CD4-positive, alpha-beta T cell treated with Interleukin-12 subunit alpha and Interleukin-12 subunit beta, for 1 hour (primary cell): ENCODE measurements around the gene HPD.
"Not testable (repeated sequence)": the region's sequence is repeated elsewhere in the genome, so short reads cannot be mapped to it uniquely, and the experiment has no call there.

Experiments used
- DNase-seq: peaks from one replicate; pipeline ENCODE4 v3.0.0-alpha.2; 2020

Gene HPD

DNA sequence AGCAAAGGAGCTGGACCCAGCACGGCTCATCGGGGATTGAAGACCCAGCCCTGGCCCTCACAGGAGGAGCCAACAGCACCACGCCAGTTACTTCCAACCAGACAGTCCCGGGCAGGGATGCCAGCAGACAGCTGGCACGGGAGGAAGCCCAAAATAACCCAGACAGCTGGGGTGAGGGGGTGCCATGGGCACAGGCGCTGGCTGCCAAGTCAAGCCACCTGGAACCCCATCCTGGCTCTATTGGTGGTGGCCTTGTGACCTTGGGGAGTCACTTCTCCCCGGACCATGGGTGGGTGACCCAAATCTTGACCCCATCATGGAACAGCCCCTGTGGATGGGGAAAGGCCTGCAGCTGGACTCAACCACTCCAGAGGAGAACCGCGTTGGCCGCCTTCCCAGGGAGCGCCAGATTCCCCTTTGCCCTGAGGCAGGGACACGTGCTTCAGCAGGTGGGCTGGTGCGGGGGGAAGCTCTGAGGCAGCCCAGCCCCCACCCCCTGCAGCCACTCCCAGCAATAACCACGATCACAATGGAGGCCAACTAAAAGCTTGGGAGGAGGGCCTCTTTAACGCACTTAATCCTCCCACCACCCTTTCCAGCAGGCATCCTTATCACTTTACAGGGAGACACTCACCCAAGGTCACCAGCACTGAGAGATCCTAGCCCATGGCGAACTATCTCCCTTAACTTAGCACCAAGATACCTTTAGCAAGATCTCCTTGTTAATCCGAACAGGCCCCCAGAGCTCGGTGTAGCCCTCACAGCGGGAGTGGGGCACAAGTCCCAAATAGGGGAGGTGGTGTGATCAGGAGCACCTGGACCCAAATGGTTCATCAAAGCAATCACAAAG is 60.5 kb downstream of the HPD start:
- no peak for DNase-seq

DNA sequence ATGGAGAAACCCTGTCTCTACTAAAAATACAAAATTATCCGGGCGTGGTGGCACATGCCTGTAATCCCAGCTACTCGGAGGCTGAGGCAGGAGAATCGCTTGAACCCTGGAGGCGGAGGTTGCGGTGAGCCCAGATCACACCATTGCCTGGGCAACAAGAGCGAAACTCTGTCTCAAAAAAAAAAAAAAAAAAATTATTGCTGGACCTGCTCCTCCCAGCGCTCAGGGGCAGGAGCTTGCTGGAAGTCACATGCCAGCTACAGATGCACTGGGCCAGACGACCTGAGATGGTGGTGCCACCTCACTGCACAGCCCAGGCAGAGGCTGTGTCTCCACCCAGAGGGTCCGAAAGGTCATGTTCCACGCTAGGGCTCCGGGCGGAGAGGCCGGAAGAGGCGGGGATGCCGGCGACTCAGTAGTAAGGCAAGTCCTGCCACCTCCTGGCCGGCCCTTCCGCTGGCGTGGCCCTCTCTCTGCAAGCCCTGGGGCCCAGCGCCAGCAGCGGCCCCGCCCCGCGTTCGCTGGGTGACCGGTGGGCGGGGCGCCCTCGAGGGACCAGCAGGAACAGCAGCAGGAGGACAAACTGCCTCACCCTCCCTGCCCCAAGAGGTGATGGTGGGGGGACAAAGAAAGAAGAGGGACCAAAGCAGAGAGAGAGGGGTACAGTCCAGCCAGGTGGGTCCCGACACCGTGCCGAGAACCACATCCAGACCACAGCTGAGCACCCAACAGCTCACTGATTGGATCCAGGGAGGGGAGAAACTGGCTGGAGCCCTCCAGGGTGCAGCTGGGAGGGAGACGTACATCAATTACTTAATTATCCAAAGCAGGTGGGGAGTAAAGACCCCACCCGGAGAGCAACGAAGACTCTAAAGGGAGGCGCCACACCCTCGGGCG is 61.6 kb downstream of the HPD start:
- DNase-seq: no peak

DNA sequence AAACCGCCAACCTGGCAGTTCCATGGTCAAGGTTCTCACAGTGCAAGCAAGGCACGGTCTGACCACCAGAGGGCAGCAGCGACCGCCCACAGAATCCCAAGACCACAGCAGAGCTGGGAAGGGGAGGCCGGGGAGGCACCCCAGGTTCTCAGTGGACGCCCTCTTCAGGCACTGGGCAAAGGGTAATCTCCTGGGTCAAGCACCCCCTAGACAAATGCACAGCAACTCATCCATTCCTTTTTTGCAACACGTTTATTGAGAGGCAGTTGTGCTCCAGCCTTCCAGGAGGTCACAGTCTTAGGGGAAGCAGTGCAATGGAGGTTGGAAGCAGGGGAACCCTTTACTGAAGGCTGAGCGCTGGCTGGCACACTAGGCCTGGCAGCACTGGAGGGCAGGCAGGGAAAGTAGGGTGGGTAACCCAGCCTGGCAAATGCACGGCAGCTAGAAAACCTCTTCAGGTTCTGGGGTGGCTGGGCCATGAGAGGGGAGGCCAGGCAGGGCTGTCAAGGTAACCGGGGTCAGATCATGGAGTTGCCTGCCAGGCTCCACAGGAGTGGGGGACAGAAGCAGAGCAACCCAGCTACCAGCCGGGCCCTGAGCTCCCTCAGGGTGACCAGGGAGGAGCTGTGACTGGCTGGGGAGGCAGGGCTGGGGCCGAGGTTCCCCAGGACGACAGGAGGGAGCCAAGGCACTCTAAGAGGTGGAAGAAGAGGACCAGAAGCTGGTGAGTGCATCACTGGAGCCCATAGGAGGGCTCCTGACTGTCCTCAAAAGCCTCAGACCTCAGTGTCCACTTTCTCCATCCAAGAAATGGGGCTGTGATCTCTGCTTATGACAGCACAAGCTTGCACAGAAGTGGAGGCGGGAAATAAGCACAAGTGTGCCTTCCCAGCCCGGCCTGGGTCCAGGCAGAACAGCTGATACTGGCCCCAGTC is 63.4 kb downstream of the HPD start:
- peak; percentile 87 for DNase-seq

DNA sequence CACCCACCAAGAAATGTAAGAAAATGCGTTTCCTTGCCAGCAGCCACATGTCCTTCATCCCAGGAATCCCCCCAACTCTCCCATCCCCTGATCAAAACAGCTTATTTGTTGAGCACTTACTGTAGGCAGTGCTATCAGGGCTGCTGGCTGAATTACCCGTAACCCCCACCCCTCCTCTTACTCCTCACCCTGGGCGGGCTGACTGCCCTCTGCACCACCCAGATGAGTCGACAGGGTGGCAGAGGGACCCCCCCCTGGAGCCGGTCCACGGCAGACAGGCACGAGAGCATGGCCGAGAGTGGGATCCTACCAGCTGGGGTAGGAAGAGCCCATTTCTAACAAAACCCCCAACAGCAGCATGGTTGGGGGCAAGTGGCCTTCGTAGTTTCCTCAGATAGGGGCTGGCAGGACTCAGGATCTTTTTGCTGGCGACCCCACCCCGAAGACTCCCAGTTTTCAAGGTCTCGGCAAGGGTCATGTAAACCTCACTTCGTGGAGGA is 64.1 kb downstream of the HPD start:
- DNase-seq: no peak

DNA sequence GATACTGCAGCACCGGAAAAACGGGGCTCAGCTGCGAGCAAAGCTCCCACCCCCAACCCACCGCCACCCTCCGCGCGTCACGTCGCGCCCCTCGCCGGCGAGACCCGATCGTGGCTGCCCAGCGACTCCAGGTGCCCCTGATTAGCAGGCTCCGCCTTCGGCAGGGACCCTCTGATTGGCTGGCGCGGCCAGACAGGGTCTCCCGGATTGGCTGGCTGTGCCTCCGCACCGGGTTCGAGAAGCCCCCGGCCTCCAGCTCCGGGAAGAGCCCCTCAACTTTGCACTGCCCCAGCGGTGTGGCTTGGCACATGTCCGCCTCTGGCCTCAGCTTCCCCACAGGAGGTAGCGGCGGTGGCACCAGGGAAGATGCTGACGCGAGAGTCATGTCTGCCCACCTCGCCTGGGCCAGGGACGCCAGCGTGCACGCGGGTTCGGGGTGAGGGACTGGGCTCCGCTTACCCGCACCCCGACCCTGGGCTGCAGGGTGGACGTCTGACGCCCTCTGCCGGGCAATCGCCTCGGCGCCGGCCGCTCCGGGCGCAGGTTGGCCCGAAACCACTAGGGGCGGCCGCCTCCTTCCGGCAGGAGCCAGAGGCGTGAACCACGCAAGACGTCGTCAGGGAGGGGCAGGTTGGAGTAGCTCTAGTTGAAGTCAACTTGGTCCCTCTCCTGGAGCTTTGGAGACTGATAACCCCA is 64.7 kb downstream of the HPD start:
- peak; percentile 97 for DNase-seq

DNA sequence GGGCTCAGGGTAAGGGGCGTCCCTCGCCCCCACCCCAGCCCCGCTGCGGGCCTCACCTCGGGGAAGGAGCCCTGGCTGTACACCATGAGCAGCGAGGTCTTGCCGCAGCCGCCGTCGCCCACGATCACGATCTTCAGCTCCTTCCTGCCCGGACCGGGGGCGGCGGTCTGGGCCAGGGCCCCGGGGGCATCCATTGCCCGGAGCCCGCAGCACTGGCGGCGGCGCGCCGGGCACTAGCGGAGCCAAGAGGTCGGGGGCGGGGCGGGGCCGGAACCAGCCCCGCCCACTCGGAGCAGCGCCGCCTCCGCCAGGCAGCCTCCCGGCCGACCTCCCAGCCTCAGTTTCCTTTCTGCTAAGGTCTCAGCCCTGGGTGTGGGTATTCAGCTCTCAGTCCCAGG is 65.2 kb downstream of the HPD start, which contains the start of gene RHOF:
Gene RHOF, minus strand, starts transcription at position 249 of the 398 bp plus-strand sequence. Its CDS starts 55 bp downstream, at position 194.
- DNase-seq: peak; percentile 73

DNA sequence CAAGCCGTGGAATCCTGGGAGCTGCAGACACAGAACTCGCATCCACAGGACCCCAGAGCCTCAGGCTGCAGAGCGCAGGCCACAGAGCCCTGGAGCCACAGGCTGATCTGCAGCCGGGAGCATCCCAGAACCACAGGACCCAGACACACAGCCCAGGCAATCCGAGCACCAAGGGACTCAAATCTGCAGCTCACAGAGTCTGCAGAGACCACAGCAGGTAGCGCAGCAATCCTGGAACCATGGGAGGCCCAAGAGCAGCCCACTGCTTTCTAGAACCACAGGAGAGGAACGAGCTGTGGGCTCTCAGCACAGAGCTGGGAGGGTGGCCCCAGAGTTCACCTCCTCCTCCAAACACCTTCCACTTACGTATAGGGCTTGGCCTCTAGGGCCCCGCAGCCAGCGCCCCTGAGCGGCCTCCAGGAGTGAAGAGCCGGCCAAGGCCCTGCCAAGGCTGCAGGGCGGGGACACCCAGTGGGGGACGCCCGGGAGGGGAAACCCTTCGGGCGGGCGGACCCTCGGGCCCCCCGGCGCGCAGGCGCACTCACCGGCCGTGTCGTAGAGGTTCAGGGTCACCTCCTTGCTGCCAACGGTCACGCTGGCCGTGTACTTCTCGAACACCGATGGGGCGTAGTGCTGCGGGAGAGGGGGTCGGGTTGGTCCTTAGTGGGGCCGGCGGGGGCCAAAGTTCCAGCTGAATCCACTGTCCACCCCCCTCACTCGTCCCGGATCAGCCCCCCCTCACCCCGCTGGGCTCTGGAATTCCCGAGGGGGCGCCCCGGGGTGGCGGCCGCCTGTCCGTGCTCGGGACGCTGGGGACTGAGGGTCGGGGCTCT is 65.8 kb downstream of the HPD start:
- DNase-seq: peak; percentile 69

DNA sequence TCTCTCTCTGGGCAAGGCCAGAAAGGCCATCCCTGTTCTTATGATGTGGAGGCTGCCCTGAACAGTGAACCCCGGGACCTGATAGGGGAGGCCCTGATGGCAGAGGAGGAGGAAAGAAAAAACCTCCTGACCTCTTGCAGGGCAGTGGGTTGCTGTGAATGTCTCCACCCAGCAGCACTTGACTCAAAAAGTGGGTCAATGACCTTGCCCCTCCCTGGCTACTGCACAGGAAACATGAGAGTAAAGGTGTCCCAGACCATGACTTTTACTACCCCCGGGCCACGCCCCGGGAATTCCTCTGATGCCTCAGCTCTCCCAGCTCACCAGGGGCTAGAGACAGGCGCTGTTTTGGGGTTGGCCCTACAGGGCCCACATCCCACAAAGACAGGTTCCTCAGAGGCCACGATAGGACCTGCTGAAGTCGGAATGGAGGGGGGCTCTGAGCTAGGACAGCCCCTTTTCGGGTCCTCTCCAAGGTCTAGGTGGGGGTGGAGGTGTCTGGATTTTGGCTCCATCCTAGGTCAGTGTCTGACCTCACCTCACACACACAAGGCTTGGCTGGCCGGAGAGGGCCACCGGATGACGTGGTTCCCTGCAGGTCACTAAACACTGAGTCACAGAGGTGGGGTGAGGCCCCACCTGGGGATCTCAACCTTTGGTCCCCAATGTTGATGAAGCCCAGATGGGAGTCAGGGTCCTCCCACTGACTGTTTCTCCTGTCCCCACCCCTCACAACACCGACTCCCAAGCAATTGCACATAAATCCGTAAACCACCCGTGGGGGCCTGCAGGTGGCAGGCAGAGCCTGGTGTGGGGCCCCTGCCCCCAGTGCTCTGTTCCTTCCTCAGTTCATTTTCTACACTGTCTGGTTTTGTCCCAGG is 66.7 kb downstream of the HPD start:
- peak; percentile 69 for DNase-seq

DNA sequence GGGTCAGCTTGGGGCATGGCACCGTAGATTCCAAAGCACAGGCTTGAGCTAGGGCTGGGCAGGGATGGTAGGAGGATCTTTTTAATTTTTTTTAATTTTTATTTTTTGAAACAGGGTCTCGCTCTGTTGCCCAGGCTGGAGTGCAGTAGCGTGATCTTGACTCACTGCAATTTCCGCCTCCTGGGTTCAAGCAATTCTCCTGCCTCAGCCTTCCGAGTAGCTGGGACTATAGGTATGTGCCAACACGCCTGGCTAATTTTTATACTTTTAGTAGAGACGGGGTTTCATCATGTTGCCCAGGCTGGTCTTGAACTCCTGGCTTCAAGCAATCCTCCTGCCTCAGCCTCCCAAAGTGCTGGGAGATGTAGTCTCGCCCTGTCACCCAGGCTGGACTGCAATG is 67.9 kb downstream of the HPD start:
- not testable (repeated sequence) for DNase-seq

DNA sequence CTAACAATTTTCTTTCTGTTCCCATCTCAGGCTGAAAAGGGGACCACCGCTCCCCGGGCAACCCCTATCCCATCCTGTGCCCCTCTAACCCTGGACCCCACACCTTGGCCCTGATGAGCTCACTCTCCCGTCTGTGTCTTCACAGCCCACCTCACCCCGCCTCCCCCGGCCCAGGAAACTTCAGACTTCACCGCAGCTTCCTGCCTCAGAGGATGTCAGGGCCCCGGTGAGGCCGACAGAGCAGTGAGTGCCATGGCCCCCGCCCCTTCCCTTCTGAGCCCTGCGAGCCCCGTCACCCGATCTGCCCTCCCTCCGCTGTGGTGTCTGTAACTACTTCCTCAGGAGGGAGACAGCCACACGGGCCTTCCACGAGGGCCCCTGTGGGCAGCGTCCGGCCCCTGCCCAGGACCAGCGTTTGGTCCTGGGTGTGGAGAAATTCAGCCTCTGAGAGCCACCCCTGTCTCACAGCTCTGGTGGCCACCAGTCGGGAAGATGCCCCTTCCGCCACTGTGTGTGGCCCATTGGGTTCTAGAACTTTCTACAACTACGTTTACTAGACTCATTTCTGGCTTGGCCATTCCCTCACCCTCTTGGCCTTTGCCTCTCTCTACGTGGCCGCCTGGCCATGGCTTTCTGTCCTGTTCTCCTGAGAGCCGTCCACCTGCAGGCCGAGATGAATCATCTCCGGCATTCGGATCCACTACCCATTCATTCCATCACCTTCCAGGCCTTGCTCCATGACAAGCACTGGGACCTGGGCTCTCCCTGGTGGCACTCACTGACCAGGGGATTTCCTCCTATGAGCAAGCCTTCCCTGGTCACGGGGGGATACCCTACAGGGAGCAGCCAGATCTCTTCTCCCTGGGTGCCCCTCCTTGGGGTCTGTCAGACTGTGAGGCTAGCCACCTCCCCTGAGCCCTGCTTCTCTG is 68.6 kb downstream of the HPD start:
- peak; percentile 96 for DNase-seq
